Activated naive CD4-positive, alpha-beta T cell treated with anti-CD3 and anti-CD28 coated beads, Interleukin-2, amount 50 U/mL, for 16 hours (primary cell): ENCODE data around the gene CPN2.
A peak's percentile ranks its signal among the peaks of the same experiment; 100 is the strongest.

Experiments
- DNase-seq: peaks from one replicate; pipeline ENCODE4 v3.0.0-alpha.2; 2020

The CPN2 gene

GRCh38 chr3:194350726-194351071, 429 bp downstream of the CPN2 start:
- DNase-seq: no peak

GRCh38 chr3:194348354-194348753, 2.8 kb downstream of the CPN2 start:
- no peak for DNase-seq

- DNase-seq: no peak
These were observed 4.5 kb downstream of the CPN2 start for GRCh38 chr3:194346621-194347020.

GRCh38 chr3:194346035-194346434, 5.1 kb downstream of the CPN2 start:
- DNase-seq: no peak

GRCh38 chr3:194344012-194344411, 7.1 kb downstream of the CPN2 start:
- DNase-seq: peak; percentile 72

- no peak for DNase-seq
These were observed 7.6 kb downstream of the CPN2 start for GRCh38 chr3:194343561-194343893.

GRCh38 chr3:194342861-194343560, 8.1 kb downstream of the CPN2 start:
- no peak for DNase-seq

- DNase-seq: no peak
These were observed 10.2 kb downstream of the CPN2 start for GRCh38 chr3:194340757-194341400.

GRCh38 chr3:194339840-194340239, 11.3 kb downstream of the CPN2 start:
- no peak for DNase-seq

- DNase-seq: no peak
These were observed 11.8 kb downstream of the CPN2 start for GRCh38 chr3:194339356-194339755.

- DNase-seq: no peak
These were observed 13.0 kb downstream of the CPN2 start for GRCh38 chr3:194337965-194338753.

GRCh38 chr3:194336601-194337355, 14.3 kb downstream of the CPN2 start:
- DNase-seq: no peak

- DNase-seq: no peak
These were observed 17.2 kb downstream of the CPN2 start for GRCh38 chr3:194333981-194334320.

- DNase-seq: peak; percentile 88
These were observed 17.7 kb downstream of the CPN2 start for GRCh38 chr3:194333212-194333980.

GRCh38 chr3:194332858-194333211, 18.3 kb downstream of the CPN2 start:
- no peak for DNase-seq

- no peak for DNase-seq
These were observed 20.5 kb downstream of the CPN2 start for GRCh38 chr3:194330579-194330978.

- DNase-seq: no peak
These were observed 21.0 kb downstream of the CPN2 start for GRCh38 chr3:194330160-194330559.

GRCh38 chr3:194329583-194329965, 21.6 kb downstream of the CPN2 start:
- DNase-seq: no peak

- no peak for DNase-seq
These were observed 22.1 kb downstream of the CPN2 start for GRCh38 chr3:194328942-194329582.

GRCh38 chr3:194328053-194328657, 23.0 kb downstream of the CPN2 start:
- no peak for DNase-seq

- DNase-seq: no peak
These were observed 23.7 kb downstream of the CPN2 start for GRCh38 chr3:194327218-194328052.
